ENCODE data around the gene PCDHGC5.

- TF ChIP-seq EZH2 (IDR thresholded peaks at IDR 0.05; ENCODE audit: insufficient read depth, poor library complexity, severe bottlenecking) (no peak), EZH2phosphoT487 (IDR thresholded peaks at IDR 0.05; ENCODE audit: insufficient read depth, low read depth) (no peak)
Measured at GRCh38 chr5:141516672-141517025, 27.8 kb downstream of the PCDHGC5 start.
